T-helper 17 cell (primary cell): ENCODE data around the gene OR10A3. TPM values are rescaled to one million over a fixed set of nuclear protein-coding genes. Genes with fewer than 3 reads are reported as not detected.

Experiments used
- ATAC-seq: fragments of 150-1000 bp; cut with Tn5 transposase; 2 replicates; pipeline ENCODE4 v1.10.0; 2021; ENCODE audit warnings: mild to moderate bottlenecking, moderate library complexity
- DNase-seq, 3 donors: peaks; one replicate each; pipeline versions ENCODE4 v3.0.0 to v3.0.0-alpha.2; 2020 to 2021
- H3K9me3 ChIP-seq: one replicate; pipeline ENCODE4 v1.7.0; 2013; ENCODE audit warnings: low read length, mild to moderate bottlenecking; ENCODE audit not compliant: control insufficient read depth, poor library complexity, severe bottlenecking
- H3K27ac Mint-ChIP-seq: one replicate; pipeline ENCODE4 v1.8.0; 2022; ENCODE audit warnings: mild to moderate bottlenecking, moderate library complexity, mixed read lengths
- H3K27me3 Mint-ChIP-seq: one replicate; pipeline ENCODE4 v1.8.0; 2022; ENCODE audit warnings: mixed read lengths
- H3K36me3 Mint-ChIP-seq: one replicate; pipeline ENCODE4 v1.8.0; 2022; ENCODE audit warnings: low read depth, mixed read lengths
- H3K4me1 Mint-ChIP-seq: one replicate; pipeline ENCODE4 v1.8.0; 2022; ENCODE audit warnings: mild to moderate bottlenecking, mixed read lengths
- H3K4me3 Mint-ChIP-seq: one replicate; pipeline ENCODE4 v1.8.0; 2022; ENCODE audit warnings: mild to moderate bottlenecking, moderate library complexity, mixed read lengths
- total RNA-seq, 4 donors: library from RNA in 2 of 4; stranded (reverse) in 2 of 4; gene quantifications; one replicate each; pipeline ENCODE4 v1.2.3 and lab custom pipeline; 2022 to 2026

Gene OR10A3
- total RNA-seq, 2 donors from 2014 or later: not detected

DNA sequence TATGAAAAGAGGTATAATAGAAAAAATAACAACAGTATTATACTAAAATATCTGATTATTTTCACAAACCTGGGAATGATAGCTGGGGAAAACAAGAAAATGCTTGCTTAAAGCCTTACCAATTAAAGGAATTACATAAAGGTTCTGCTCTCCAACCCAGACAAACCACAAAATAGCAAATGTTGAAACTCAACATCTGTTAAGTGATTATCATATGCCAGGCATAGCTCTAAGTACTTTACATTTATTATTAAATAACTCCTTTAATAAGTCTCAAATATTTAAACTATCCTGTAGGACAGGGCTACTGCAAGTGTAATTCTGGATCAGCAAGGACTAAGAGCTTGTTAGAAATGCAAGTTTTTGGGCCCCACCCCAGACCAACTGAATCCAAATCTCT is 30.5 kb downstream of the OR10A3 start:
- Mint-ChIP-seq H3K36me3 (peaks cover 4% of the 10 kb centered on the region), H3K4me1 (no peaks in the 10 kb centered on the region), H3K4me3 (no peak overlapping the region), H3K27ac (no peak overlapping the region), H3K27me3 (peaks cover 58% of the 10 kb centered on the region)
- ATAC-seq: no peak
- DNase-seq: no peak
- H3K9me3 ChIP-seq: no peaks in the 10 kb centered on the region

- DNase-seq (no peak), ATAC-seq (no peak)
- Mint-ChIP-seq H3K4me3 (no peak overlapping the region), H3K36me3 (peaks cover 4% of the 10 kb centered on the region), H3K27me3 (peaks cover 61% of the 10 kb centered on the region), H3K27ac (no peak overlapping the region), H3K4me1 (no peaks in the 10 kb centered on the region)
- no peaks in the 10 kb centered on the region for H3K9me3 ChIP-seq
These were observed 31.2 kb downstream of the OR10A3 start for GRCh38 chr11:7910286-7910788.

GRCh38 chr11:7909585-7910285 is 31.8 kb downstream of the OR10A3 start:
- H3K27ac Mint-ChIP-seq: no peak overlapping the region
- DNase-seq: no peak
- peaks cover 2% of the 10 kb centered on the region for H3K36me3 Mint-ChIP-seq
- no peaks in the 10 kb centered on the region for H3K9me3 ChIP-seq
- H3K27me3 Mint-ChIP-seq: peaks cover 58% of the 10 kb centered on the region
- H3K4me1 Mint-ChIP-seq: no peaks in the 10 kb centered on the region
- H3K4me3 Mint-ChIP-seq: no peak overlapping the region
- no peak for ATAC-seq

DNA sequence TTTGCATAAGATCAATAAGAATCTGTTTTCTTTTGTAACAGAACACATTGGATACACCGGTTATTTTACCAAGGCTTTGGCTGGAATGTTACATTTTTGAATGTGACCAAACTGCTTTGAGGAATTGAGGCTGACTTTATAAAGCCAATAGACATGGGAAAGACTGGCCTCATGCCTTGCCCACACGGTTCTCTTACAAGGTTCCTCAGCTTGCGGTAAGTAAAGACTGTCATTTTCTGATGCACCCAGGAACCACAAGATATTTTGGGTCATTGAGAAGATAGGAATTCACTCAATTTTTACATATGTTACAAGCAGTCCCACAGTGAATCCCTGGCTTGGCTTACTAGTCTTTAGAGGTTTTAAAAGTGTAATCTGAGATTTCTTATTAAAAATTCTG is 34.4 kb downstream of the OR10A3 start:
- Mint-ChIP-seq H3K4me1 (no peaks in the 10 kb centered on the region), H3K4me3 (no peak overlapping the region), H3K36me3 (no peaks in the 10 kb centered on the region), H3K27me3 (peaks cover 63% of the 10 kb centered on the region), H3K27ac (no peak overlapping the region)
- no peak for DNase-seq
- H3K9me3 ChIP-seq: no peaks in the 10 kb centered on the region
- ATAC-seq: no peak

DNA sequence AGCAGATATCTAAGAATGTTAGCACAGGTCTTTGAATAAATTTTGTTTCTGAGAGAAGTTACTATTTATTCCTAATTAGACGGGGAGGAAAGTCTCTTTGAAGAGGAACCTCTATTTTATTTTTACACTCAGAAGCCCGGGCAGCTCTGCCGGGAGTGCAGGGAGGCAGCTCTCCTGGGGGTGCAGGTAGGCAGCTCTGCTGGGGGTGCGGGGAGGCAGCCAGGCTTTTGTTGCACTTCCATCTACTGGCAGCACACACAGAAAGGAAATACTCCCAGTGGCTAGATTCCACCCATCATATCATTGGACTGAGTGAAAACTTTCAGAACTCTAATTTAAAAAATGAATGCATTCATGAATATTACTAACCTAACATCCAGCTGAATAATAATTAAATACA is 35.0 kb downstream of the OR10A3 start:
- no peak overlapping the region for H3K27ac Mint-ChIP-seq
- peaks cover 63% of the 10 kb centered on the region for H3K27me3 Mint-ChIP-seq
- no peaks in the 10 kb centered on the region for H3K9me3 ChIP-seq
- H3K4me1 Mint-ChIP-seq: no peaks in the 10 kb centered on the region
- H3K36me3 Mint-ChIP-seq: no peaks in the 10 kb centered on the region
- DNase-seq (no peak), ATAC-seq (no peak)
- H3K4me3 Mint-ChIP-seq: no peak overlapping the region

DNA sequence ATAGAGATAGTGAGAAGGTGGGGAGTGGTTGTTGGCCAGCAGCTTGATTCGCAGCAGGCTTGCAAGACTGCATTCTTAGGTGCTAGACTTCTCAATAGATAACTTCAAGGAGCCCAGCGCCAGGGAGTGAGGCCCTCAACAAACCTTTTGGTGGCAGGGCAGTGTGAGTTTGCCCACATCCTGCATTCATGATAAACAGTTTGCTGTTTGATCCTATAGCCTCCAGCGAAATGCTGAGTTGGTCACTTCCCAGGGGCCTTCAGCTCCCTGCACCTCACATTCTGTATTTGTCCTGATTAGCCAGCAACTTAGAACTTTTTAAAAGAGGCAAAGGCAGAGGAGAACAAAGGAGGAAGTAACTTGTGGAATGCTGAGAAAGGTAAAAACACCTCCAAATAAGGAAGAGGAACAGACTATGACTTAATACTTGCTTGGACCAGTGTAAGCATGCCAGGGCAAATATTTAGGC is 35.5 kb downstream of the OR10A3 start:
- DNase-seq: no peak
- no peak overlapping the region for H3K27ac Mint-ChIP-seq
- no peaks in the 10 kb centered on the region for H3K36me3 Mint-ChIP-seq
- H3K9me3 ChIP-seq: no peaks in the 10 kb centered on the region
- H3K27me3 Mint-ChIP-seq: peaks cover 66% of the 10 kb centered on the region
- H3K4me3 Mint-ChIP-seq: no peak overlapping the region
- H3K4me1 Mint-ChIP-seq: no peaks in the 10 kb centered on the region
- ATAC-seq: no peak

GRCh38 chr11:7905549-7905948 is 36.0 kb downstream of the OR10A3 start:
- Mint-ChIP-seq H3K27ac (no peak overlapping the region), H3K4me1 (no peaks in the 10 kb centered on the region), H3K27me3 (peaks cover 64% of the 10 kb centered on the region), H3K4me3 (no peak overlapping the region), H3K36me3 (no peaks in the 10 kb centered on the region)
- no peaks in the 10 kb centered on the region for H3K9me3 ChIP-seq
- DNase-seq: no peak
- no peak for ATAC-seq

GRCh38 chr11:7904917-7905316 is 36.6 kb downstream of the OR10A3 start:
- DNase-seq: no peak
- H3K27me3 Mint-ChIP-seq: peaks cover 58% of the 10 kb centered on the region
- H3K4me3 Mint-ChIP-seq: no peak overlapping the region
- no peaks in the 10 kb centered on the region for H3K4me1 Mint-ChIP-seq
- no peaks in the 10 kb centered on the region for H3K36me3 Mint-ChIP-seq
- no peaks in the 10 kb centered on the region for H3K9me3 ChIP-seq
- ATAC-seq: no peak
- H3K27ac Mint-ChIP-seq: no peak overlapping the region

DNA sequence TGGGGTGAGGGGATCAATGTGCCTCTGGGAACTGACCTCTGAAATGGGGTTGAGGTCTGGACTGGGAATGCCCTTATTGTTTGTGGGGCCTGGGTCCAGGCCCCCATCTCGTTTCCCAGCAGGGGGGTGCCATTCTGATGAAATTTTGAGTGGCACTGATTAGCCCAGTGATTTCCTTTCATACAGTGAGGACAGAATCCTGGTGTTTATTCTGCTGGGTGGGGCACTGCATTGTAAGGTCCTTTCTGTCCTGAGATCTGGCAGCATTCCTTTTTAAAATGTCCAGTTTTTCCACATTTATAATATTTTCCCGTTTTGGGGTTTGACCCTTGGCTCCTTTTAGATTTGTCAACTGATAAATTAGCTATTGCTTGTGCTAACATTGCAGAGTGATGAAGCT is 37.6 kb downstream of the OR10A3 start:
- no peaks in the 10 kb centered on the region for H3K9me3 ChIP-seq
- no peak for ATAC-seq
- DNase-seq: no peak
- peaks cover 55% of the 10 kb centered on the region for H3K27me3 Mint-ChIP-seq
- H3K36me3 Mint-ChIP-seq: no peaks in the 10 kb centered on the region
- no peak overlapping the region for H3K27ac Mint-ChIP-seq
- no peak overlapping the region for H3K4me3 Mint-ChIP-seq
- no peaks in the 10 kb centered on the region for H3K4me1 Mint-ChIP-seq

- no peaks in the 10 kb centered on the region for H3K9me3 ChIP-seq
- Mint-ChIP-seq H3K27me3 (peaks cover 52% of the 10 kb centered on the region), H3K27ac (no peak overlapping the region), H3K36me3 (no peaks in the 10 kb centered on the region), H3K4me1 (no peaks in the 10 kb centered on the region), H3K4me3 (no peak overlapping the region)
- DNase-seq: no peak
- ATAC-seq: no peak
These were observed 40.1 kb downstream of the OR10A3 start for GRCh38 chr11:7901319-7901854.

DNA sequence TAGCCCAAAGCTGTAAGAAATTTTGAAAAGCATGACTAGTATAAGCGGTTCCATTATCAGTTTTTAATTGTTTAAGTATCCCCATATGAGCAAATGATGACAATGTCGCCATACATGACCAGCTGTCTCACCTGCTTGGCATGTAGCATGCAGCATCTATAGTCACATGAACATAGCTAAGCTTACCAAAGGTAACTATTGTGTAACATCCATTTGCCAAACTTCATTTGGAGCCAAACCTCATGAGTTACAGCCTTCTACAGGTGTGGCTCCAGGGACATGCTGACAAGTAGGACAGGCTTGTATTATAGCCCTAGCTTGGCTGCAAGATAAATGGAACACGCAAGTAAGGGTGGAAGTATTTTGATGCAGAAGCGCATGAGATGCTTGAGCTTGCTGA is 40.8 kb downstream of the OR10A3 start:
- Mint-ChIP-seq H3K36me3 (no peaks in the 10 kb centered on the region), H3K4me1 (no peaks in the 10 kb centered on the region), H3K27ac (no peak overlapping the region), H3K4me3 (no peak overlapping the region), H3K27me3 (peaks cover 49% of the 10 kb centered on the region)
- DNase-seq (no peak), ATAC-seq (no peak)
- no peaks in the 10 kb centered on the region for H3K9me3 ChIP-seq

DNA sequence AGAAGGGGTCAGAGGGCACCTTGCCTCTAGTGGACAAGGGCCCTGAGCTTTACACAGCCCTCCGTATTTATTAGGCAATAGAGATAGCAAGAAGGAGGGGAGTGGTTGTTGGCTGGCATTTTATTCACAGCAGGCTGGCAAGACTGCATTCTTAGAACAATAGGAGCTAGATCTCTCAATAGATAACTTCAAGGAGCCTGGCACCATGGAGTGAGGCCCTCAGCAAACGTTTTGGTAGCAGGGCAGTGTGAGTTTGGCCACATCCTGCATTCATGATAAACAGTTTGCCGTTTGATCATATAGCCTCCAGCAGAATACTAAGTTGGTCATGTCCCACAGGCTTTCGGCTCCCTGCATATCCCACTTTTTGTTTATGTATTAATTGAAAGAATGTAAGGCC is 42.1 kb downstream of the OR10A3 start:
- Mint-ChIP-seq H3K4me1 (no peaks in the 10 kb centered on the region), H3K27ac (no peak overlapping the region), H3K4me3 (no peak overlapping the region), H3K27me3 (peaks cover 43% of the 10 kb centered on the region), H3K36me3 (peaks cover under 1% of the 10 kb centered on the region)
- H3K9me3 ChIP-seq: no peaks in the 10 kb centered on the region
- no peak for DNase-seq
- no peak for ATAC-seq

DNA sequence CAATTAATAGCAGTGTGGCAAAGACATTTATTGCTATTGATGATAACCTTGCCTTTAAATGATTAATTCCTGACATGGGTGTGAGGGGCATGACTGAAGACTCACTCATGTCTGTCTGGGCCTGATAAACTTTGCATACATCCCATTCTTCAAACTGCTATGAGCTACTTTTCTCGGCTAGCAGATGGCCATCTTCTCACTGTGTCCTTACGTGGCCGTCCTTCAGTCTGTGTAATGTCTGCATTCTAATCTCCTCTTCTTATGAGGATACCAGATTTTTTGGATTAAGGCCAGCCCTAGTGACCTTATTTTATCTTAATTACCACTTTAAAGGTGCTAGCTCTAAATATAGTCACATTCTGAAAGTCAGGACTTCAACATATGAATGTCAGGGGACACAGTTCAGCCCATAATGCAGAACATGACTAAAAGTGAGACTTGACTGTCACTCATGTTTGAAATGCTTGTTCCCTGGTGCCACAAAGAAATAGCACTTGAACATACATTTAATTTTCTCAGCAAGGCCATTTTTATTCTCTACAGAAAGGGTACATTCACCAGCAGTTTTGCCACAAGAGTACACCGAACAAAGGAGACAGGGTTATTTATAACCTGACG is 42.7 kb downstream of the OR10A3 start:
- ATAC-seq (no peak), DNase-seq (no peak)
- peaks cover 41% of the 10 kb centered on the region for H3K27me3 Mint-ChIP-seq
- H3K4me3 Mint-ChIP-seq: no peak overlapping the region
- H3K27ac Mint-ChIP-seq: no peak overlapping the region
- H3K9me3 ChIP-seq: no peaks in the 10 kb centered on the region
- H3K36me3 Mint-ChIP-seq: peaks cover 2% of the 10 kb centered on the region
- no peaks in the 10 kb centered on the region for H3K4me1 Mint-ChIP-seq
